Measurements from ENCODE around the gene NDC80.

DNA sequence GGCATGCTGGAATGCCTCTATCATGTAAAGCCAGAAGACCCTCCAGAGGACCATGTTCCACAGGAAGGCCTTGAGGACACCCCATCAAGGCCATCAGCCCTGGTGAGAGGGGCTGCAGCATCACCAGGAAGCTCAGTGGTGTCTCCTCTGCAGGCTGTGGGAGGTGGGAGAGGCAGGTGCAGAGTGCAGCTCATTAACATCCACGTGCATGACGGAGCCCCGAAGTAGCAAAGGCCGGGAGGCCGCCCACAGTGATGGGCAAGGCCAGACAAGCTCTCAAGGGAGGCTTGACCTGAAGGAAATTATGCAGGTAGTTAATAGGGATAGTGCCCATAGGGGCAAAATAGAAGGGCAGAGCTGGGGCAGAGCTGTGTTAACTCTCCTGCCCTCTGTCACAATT lies 53.9 kb downstream of the NDC80 start:
- TF ChIP-seq, protein P1, sequence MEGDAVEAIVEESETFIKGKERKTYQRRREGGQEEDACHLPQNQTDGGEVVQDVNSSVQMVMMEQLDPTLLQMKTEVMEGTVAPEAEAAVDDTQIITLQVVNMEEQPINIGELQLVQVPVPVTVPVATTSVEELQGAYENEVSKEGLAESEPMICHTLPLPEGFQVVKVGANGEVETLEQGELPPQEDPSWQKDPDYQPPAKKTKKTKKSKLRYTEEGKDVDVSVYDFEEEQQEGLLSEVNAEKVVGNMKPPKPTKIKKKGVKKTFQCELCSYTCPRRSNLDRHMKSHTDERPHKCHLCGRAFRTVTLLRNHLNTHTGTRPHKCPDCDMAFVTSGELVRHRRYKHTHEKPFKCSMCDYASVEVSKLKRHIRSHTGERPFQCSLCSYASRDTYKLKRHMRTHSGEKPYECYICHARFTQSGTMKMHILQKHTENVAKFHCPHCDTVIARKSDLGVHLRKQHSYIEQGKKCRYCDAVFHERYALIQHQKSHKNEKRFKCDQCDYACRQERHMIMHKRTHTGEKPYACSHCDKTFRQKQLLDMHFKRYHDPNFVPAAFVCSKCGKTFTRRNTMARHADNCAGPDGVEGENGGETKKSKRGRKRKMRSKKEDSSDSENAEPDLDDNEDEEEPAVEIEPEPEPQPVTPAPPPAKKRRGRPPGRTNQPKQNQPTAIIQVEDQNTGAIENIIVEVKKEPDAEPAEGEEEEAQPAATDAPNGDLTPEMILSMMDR (conservative IDR thresholded peaks at IDR 0.05 in 1 of 2, IDR thresholded peaks at IDR 0.05 in 1 of 2; ENCODE audit: extremely low read depth in 1 of 2, insufficient read depth in 1 of 2, low read depth in 1 of 2, low read length in 2 of 2) = no peak
- TF ChIP-seq EZH2 (IDR thresholded peaks at IDR 0.05; ENCODE audit: borderline replicate concordance, low read length) = no peak

Data from mammary epithelial cell (primary cell).